Muscle layer of duodenum (tissue), 2 donors: Measurements from ENCODE around the gene APP.
A peak's percentile ranks its signal among the peaks of the same experiment; 100 is the strongest.
"Not testable (repeated sequence)": the region's sequence is repeated elsewhere in the genome, so short reads cannot be mapped to it uniquely, and the experiment has no call there.

Source experiments
- H3K27ac ChIP-seq: one replicate; pipeline ENCODE4 v1.7.0; 2013; ENCODE audit warnings: mild to moderate bottlenecking, low read length
- H3K27me3 ChIP-seq: one replicate; pipeline ENCODE4 v1.7.0; 2013; ENCODE audit warnings: low read depth, mild to moderate bottlenecking, control low read depth, low read length
- H3K36me3 ChIP-seq, 2 donors: one replicate each; pipeline ENCODE4 v1.7.0; 2013; ENCODE audit warnings: low read length in 2 of 2, control low read depth in 1 of 2, mild to moderate bottlenecking in 1 of 2; ENCODE audit not compliant: insufficient read depth in 2 of 2, control insufficient read depth in 1 of 2
- H3K4me1 ChIP-seq, 2 donors: one replicate each; pipeline ENCODE4 v1.7.0; 2013; ENCODE audit warnings: low read length in 2 of 2, mild to moderate bottlenecking in 2 of 2, control low read depth in 1 of 2, moderate library complexity in 1 of 2; ENCODE audit not compliant: insufficient read depth in 2 of 2, control insufficient read depth in 1 of 2
- H3K4me3 ChIP-seq, 2 donors: one replicate each; pipeline ENCODE4 v1.7.0; 2013; ENCODE audit warnings: low read length in 2 of 2, low read depth in 1 of 2, mild to moderate bottlenecking in 1 of 2
- H3K9me3 ChIP-seq, 2 donors: one replicate each; pipeline ENCODE4 v1.7.0; 2013; ENCODE audit warnings: low read length in 2 of 2, control low read depth in 1 of 2, mild to moderate bottlenecking in 1 of 2; ENCODE audit not compliant: control insufficient read depth in 1 of 2
- donor health status: healthy.

Gene APP

DNA sequence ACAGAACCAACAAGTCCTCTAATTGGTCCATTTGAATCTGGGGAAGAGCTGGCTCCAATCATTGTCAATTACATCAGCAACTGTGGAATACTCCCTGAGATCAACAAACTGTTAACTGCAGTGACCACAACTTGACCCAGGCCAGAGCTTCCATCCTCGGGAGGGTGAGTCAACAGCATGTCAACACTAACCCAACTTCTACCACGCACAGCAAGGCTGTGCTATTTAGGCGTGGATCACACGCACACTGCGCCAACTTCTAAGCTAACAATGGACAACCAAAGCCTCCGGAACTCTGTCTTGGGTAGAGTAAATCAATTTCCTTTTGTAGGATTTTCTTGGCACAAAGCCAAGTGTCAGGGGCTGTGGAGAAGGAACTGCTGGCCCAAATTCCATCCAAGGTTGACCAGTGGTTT lies 30.4 kb downstream of the APP start:
- Histone ChIP-seq H3K27me3 (no peaks in the 10 kb centered on the region), H3K4me3 (no peak overlapping the region), H3K9me3 (no peaks in the 10 kb centered on the region), H3K4me1 (peaks cover 9 to 27% of the 10 kb centered on the region in 2 donors), H3K27ac (peak overlapping the region; percentile 8), H3K36me3 (peaks cover 0 to 5% of the 10 kb centered on the region in 2 donors)

DNA sequence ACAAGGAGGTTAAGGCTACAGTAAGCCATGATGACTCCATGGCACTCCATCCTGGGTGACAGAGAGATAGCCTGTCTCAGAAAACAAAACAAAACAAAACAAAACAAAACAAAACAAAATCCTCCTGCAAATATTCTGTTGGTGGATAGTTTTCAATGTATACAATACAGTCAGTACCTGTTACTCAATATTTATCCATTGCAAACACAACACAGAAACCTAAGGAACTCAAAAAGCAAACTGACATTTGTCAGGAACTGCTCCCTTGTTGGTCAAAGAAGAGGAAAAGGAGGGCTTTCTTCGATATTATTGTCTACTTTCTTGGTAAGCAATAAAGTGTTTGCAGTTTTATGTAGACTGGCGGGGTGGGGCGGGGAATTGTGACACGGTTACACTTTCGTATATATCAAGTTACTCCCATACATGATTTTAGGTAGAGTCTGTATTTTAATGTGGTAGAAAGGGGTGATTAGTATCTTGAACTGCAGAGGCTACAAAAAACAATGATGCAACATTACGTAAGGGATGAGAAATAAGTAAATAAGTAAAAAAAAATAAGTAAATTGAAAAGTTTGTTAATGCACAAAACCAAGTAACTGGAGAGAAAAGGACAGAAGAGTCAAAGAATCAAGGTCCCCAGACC lies 31.8 kb downstream of the APP start:
- Histone ChIP-seq H3K27me3 (no peaks in the 10 kb centered on the region), H3K36me3 (peaks cover 0 to 5% of the 10 kb centered on the region in 2 donors), H3K9me3 (no peaks in the 10 kb centered on the region), H3K27ac (no peak overlapping the region), H3K4me3 (no peak overlapping the region), H3K4me1 (peaks cover 9 to 31% of the 10 kb centered on the region in 2 donors)

DNA sequence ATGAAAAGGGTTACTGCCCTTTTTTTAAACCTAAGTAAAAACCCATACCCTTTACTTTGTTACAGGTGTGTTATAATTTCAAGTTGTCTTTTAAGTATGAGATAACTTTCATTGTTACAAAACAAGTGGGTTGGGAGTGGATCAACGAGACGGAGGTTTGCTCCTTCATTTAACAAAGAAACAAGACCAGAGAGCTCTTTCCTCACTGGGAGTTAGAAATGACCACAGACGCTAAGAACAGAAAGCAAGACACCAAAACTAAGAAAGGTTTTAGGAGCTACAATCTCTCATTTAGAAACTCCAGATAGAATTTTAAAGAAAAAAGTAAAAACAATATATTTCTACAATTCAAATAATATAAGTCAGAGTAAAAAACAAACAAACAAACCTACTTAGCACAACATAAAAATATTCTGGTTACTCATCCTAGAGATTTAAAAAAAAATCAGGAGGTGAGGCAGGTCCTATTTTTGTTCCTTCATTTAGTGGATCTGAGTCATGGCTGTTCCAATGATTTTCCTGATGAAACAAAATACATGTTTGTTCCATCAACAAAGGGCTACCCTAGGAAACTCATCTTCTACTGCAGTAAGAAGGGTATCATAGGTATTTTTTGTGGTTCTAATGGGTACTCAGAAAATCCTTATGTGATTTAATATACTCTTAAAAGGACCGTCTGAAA lies 33.0 kb downstream of the APP start:
- H3K27me3 ChIP-seq, result no peaks in the 10 kb centered on the region
- no peak overlapping the region for H3K27ac ChIP-seq
- no peak overlapping the region for H3K4me3 ChIP-seq
- H3K36me3 ChIP-seq, result peaks cover 0 to 5% of the 10 kb centered on the region in 2 donors
- H3K9me3 ChIP-seq, result no peaks in the 10 kb centered on the region
- peaks cover 9 to 31% of the 10 kb centered on the region in 2 donors for H3K4me1 ChIP-seq

DNA sequence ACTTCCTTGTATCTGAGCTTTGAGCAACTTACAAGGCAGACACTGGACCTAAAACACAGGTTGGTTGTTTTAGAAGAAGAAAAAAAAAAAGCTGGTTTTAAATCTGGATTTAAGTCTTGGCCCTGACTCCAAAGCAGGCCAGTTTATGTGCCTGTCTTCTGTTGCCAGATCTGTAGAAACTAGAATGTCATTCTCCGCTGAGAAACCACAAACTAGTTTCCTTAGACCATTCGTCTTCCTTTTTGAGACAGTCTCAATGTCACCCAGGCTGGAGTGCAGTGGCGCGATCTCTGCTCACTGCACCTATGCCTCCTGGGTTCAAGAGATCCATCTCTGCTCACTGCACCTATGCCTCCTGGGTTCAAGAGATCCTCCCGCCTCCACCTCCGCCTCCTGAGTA lies 33.9 kb downstream of the APP start:
- peaks cover 9 to 23% of the 10 kb centered on the region in 2 donors for H3K4me1 ChIP-seq
- no peak overlapping the region for H3K27ac ChIP-seq

DNA sequence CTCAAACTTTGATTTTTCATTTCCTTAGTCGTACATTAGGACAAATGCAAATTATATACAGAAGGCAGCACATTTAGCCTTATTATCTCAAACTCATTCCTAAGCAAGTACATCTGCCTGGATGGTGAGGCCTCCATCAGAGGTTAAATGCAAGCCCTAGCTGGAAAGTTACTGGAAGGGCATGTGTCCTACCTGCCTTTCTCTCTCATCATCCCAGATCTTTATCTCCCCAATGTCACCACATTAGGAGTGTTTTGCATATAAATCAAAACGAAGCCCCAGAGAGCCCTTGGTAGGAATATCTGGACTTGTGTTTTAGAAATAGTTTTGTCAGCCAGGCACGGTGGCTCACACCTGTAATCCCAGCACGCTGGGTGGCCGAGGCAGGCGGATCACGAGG lies 35.0 kb downstream of the APP start:
- peaks cover 5 to 11% of the 10 kb centered on the region in 2 donors for H3K4me1 ChIP-seq

More for the DNA sequence above, 33.9 kb downstream of the APP start:
- Histone ChIP-seq H3K4me3 (no peak overlapping the region), H3K36me3 (peaks cover 0 to 5% of the 10 kb centered on the region in 2 donors), H3K27me3 (no peaks in the 10 kb centered on the region), H3K9me3 (no peaks in the 10 kb centered on the region)

DNA sequence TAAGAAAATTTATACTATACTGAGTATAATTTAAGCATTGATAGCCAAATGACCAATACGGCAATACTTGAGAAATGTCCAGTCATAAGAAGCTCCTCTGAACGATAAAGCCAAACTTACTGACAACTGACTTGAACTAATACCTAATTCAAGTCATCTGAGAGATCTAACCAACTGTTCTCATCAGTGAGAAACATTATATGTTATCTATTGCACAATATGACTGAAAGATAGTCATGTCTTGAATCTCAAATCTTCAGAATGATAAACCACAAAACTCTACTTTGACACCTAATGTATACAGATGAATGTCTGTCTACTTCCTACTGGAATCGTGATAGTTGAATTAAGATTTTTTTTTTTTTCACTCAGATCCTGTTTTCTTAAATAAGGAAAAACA lies 39.0 kb downstream of the APP start:
- Histone ChIP-seq H3K9me3 (no peaks in the 10 kb centered on the region), H3K27me3 (no peaks in the 10 kb centered on the region), H3K4me3 (no peak overlapping the region), H3K4me1 (peaks cover 0 to 7% of the 10 kb centered on the region in 2 donors), H3K36me3 (no peaks in the 10 kb centered on the region), H3K27ac (no peak overlapping the region)

More for the DNA sequence above, 35.0 kb downstream of the APP start:
- no peak overlapping the region for H3K4me3 ChIP-seq
- H3K9me3 ChIP-seq, result no peaks in the 10 kb centered on the region
- H3K36me3 ChIP-seq, result peaks cover 0 to 5% of the 10 kb centered on the region in 2 donors
- no peaks in the 10 kb centered on the region for H3K27me3 ChIP-seq
- H3K27ac ChIP-seq, result no peak overlapping the region

DNA sequence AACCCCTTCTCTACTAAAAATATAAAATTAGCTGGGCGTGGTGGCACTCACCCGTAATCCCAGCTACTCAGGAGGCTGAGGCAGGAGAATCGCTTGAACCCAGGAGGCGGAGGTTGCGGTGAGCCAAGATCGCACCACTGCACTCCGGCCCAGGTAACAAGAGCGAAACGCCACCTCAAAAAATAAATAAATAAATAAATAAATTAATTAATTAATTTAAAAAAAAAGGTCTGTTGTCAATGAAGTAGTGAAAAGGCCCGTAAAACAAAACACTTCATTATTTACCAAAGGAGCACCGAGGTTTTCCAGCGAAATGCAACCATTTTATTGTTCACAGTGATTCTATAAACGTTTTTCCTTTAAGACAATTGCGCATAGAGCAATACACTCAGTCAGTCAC lies 39.5 kb downstream of the APP start:
- not testable (repeated sequence) for H3K36me3 ChIP-seq, H3K27ac ChIP-seq, H3K27me3 ChIP-seq, H3K9me3 ChIP-seq, H3K4me3 ChIP-seq
- peaks cover 0 to 11% of the 10 kb centered on the region in 2 donors for H3K4me1 ChIP-seq

DNA sequence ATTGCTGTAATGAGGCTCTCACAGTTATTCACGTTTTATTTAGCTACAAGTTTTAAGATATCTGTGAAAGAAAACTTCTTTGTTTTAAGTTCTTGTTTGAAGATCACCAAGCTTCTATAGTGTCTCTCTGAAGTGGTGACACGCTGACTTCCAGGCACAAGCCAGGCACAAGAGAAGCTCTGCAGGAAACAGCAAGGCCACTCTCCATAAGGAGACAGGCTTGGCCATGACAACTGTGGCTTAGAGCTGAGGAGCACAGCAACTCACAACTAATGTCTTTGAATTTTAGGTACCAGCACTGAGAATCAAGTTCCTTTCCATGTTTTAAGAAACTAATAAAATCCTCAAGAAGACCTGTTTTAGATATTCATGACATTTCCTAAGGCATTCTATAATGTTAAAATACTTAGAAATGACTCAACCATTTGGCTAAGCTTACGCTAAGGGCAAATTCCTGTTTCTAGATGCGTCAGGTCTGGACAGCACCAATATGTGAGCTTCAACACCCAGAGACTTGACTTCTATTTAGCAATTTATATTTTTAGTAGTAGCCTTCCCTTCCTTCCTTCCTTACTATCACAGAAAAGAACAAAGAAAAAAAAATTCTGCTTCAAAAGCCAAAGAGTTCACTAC lies 40.2 kb downstream of the APP start:
- Histone ChIP-seq H3K27ac (no peak overlapping the region), H3K4me1 (peaks cover 0 to 16% of the 10 kb centered on the region in 2 donors), H3K36me3 (no peaks in the 10 kb centered on the region), H3K27me3 (no peaks in the 10 kb centered on the region), H3K4me3 (no peak overlapping the region), H3K9me3 (no peaks in the 10 kb centered on the region)

DNA sequence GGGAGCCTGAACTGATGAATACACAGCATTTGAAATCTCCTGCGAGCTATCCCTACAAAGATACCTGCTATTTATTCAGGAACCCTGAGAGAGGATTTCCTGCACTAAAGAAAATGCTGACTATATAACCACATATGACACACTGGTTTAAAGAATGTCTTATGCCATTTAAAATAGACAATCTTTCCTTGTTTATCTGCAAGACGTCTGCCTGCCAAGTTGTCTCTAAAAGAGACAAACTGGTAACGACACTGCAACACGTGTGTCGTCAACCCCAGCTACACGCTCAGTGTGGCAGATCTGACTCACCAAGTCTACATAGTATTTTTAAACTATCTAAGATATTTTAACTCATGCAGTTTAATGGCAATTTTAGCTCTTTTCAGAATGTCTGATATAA lies 42.7 kb downstream of the APP start:
- Histone ChIP-seq H3K4me1 (peaks cover 0 to 37% of the 10 kb centered on the region in 2 donors), H3K4me3 (peak overlapping the region in 1 of 2 donors; percentile 24), H3K9me3 (no peaks in the 10 kb centered on the region), H3K27me3 (no peaks in the 10 kb centered on the region), H3K36me3 (no peaks in the 10 kb centered on the region), H3K27ac (no peak overlapping the region)

DNA sequence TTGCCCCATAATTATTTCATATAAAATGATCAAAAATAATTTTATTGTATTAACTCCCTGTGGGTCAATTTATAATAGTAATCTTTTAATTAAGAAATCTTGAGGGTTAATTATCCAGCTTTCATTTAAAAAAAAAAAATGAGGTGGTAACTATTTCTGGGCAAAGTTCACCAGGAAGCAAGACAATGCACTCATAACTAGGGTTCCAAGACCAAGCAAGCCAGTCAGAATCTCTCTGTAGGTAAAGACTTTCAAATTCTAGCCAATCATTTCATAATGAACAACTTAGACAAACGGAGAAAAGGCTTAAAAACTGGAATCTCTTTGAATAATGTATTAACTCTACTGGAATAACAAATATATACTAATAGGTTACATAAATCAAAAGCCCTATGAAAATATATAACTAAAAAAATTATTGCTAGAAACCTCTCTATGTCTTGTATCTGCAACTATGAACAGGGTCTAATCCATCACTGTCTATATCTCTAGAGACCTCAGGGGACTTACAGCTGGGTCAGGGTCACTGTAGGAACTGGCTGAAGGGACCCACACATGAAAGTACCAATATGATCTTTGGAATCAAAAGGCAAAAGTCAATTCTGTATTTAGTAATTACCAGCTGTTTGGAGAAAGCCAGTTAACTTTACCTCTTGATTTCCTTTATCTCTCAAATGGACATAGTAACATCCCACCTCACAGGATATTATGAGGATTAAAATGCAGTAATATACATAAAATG lies 43.3 kb downstream of the APP start:
- H3K27me3 ChIP-seq, result no peaks in the 10 kb centered on the region
- no peak overlapping the region for H3K4me3 ChIP-seq

DNA sequence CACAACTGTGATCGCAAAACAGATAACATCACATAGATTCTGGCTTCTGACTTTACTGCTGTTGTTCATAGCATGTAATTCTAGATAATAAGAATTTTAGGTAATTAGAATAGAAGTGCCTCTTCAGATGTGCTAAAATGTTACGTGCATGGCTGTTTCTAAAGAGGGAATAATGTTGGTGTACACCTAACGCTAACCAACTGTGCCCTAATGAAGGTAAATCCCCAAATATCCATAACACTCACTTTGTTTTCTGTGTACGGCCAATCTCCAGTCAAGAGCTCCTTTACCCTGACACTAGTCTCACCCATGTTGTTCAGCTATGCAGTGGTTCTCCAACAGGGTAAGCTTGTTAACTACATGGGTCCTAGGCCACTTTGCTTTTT lies 44.4 kb downstream of the APP start:
- Histone ChIP-seq H3K4me3 (no peak overlapping the region), H3K9me3 (no peaks in the 10 kb centered on the region), H3K36me3 (no peaks in the 10 kb centered on the region), H3K4me1 (peaks cover 0 to 38% of the 10 kb centered on the region in 2 donors), H3K27me3 (no peaks in the 10 kb centered on the region), H3K27ac (no peak overlapping the region)

More for the DNA sequence above, 43.3 kb downstream of the APP start:
- no peak overlapping the region for H3K27ac ChIP-seq
- peaks cover 0 to 38% of the 10 kb centered on the region in 2 donors for H3K4me1 ChIP-seq
- H3K36me3 ChIP-seq, result no peaks in the 10 kb centered on the region
- H3K9me3 ChIP-seq, result no peaks in the 10 kb centered on the region
